Transverse colon (tissue), 4 donors: Measurements from ENCODE around the gene GNG7. TPM values are rescaled to one million over a fixed set of nuclear protein-coding genes. Genes with fewer than 3 reads are reported as not detected.
A peak's percentile ranks its signal among the peaks of the same experiment; 100 is the strongest.

ENCODE experiments used
- DNase-seq: peaks from one replicate; pipeline ENCODE4 v3.0.0-alpha.2; 2019
- H3K27ac ChIP-seq, 4 donors: fragments of 200-600 bp; sonication (generic); 2 replicates each; pipeline ENCODE4 v1.5.1; 2016 to 2018; ENCODE audit warnings: inconsistent platforms in 4 of 4
- H3K27me3 ChIP-seq: fragments of 200-600 bp; sonication (generic); 2 replicates; pipeline ENCODE4 v1.5.1; 2017; ENCODE audit warnings: inconsistent platforms
- H3K36me3 ChIP-seq, 4 donors: fragments of 200-600 bp; sonication (generic); 2 replicates each; pipeline ENCODE4 v1.5.1; 2017 to 2019; ENCODE audit warnings: inconsistent platforms in 4 of 4
- H3K4me1 ChIP-seq, 4 donors: fragments of 200-600 bp; sonication (generic); 2 replicates each; pipeline ENCODE4 v1.5.1; 2017 to 2020; ENCODE audit warnings: inconsistent platforms in 4 of 4
- H3K4me3 ChIP-seq, 4 donors: fragments of 200-600 bp; sonication (generic); 1 replicate in 1 of 4; 2 replicates in 3 of 4; pipeline versions ENCODE4 v1.5.1 to v1.6.1; 2017 to 2019; ENCODE audit warnings: inconsistent platforms in 4 of 4
- H3K9me3 ChIP-seq, 2 donors: fragments of 200-600 bp; sonication (generic); 2 replicates each; pipeline ENCODE4 v1.5.1; 2017 to 2019; ENCODE audit warnings: inconsistent platforms in 2 of 2
- EP300 ChIP-seq: sonication (generic); formaldehyde crosslinking; IDR thresholded peaks from one replicate; pipeline ENCODE4 v1.6.1; 2017; ENCODE audit warnings: antibody characterized with exemption, low read depth
- POLR2A ChIP-seq: fragments of 450-650 bp; IDR thresholded peaks from one replicate; pipeline ENCODE4 v1.6.1; 2016; ENCODE audit warnings: antibody characterized with exemption, mild to moderate bottlenecking, moderate library complexity
- POLR2AphosphoS5 ChIP-seq, 3 donors: sonication (generic); formaldehyde crosslinking; IDR thresholded peaks; one replicate each; pipeline ENCODE4 v1.6.1; 2016; ENCODE audit warnings: antibody characterized with exemption in 3 of 3
- WGBS, 2 donors: methylation state at CpG; one replicate each; pipeline ENCODE4 v1.1.5; 2018; ENCODE audit warnings: low coverage in 1 of 2; 5-methylcytosine and 5-hydroxymethylcytosine counted together
- in situ Hi-C, 4 donors: fragments of 200-750 bp; cut with MboI; loops; one replicate each; pipeline versions ENCODE4 v1.15.0 to v1.15.1; 2017; ENCODE audit warnings: low sequenced_read_pairs in 3 of 4, low pct_ligation_motif_present in 1 of 4, low pct_unique_long_range_greater_than_20kb in 1 of 4
- intact Hi-C: fragments of 100-400 bp; cut with DNase I; formaldehyde crosslinking; loops from one replicate; pipeline ENCODE4 v1.15.1; 2023; ENCODE audit warnings: low total_unique reads
- total RNA-seq, 4 donors: library from RNA; depleted of rRNA; stranded (reverse); fragments of >200 nt; gene quantifications; one replicate each; pipeline ENCODE4 v1.1.0, GENCODE V29; 2016
- TF ChIP-seq, protein P1 (sequence below), 5 experiments: fragments of 200-600 bp in 3 of 5; fragments of 450-650 bp in 2 of 5; sonication (generic) in 3 of 5; IDR thresholded peaks; 1 replicate in 2 of 5; 2 replicates in 3 of 5; pipeline ENCODE4 v1.5.1; 2016 to 2017; ENCODE audit warnings: antibody characterized with exemption in 5 of 5, inconsistent platforms in 3 of 5, mild to moderate bottlenecking in 2 of 5, moderate library complexity in 1 of 5

Gene GNG7
- total RNA-seq, 4 donors from 2014 or later, result 1.6 to 13.1 (median 4.0) TPM

DNA sequence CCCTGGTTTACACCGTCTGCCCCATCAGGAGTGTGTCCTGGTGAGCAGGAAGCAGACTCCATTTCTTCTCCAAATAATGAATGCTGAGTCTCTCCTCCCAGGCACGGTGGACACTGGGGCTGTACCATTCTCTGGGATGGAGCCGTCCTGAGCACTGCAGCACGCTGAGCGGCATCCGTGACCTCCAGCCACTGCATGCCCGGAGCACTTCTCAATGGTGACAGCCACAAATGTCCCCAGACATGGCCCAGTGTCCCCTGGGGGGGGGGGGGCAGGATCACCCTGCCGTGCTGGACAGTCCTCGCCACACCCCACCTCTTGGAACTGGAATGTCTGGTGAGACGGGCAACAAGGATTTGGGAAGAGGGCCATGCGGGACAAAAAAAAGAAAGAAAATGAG, 37.4 kb downstream of the GNG7 start:
- Histone ChIP-seq H3K27me3 (no peaks in the 10 kb centered on the region), H3K4me3 (no peak overlapping the region), H3K4me1 (no peaks in the 10 kb centered on the region), H3K9me3 (no peaks in the 10 kb centered on the region), H3K36me3 (no peaks in the 10 kb centered on the region), H3K27ac (peak overlapping the region in 2 of 4 donors; percentile 31 to 68)
- intact Hi-C loops (no loop called here), in situ Hi-C loops (loop anchor here in 1 of 4 donors (25.0 kb wide), 1 partner anchor 222 kb away; no protein-coding TSS in a partner anchor)
- WGBS, 2 donors, result 90% methylated on average over 11 of the region's 11 CpGs; no CpG with 5 or more reads in 1 of the 2 donors
- DNase-seq, result no peak
- no peak for TF ChIP-seq EP300
- no peak for TF ChIP-seq POLR2AphosphoS5 (IDR thresholded peaks at IDR 0.05)
- TF ChIP-seq POLR2A, result no peak
- TF ChIP-seq, protein P1, sequence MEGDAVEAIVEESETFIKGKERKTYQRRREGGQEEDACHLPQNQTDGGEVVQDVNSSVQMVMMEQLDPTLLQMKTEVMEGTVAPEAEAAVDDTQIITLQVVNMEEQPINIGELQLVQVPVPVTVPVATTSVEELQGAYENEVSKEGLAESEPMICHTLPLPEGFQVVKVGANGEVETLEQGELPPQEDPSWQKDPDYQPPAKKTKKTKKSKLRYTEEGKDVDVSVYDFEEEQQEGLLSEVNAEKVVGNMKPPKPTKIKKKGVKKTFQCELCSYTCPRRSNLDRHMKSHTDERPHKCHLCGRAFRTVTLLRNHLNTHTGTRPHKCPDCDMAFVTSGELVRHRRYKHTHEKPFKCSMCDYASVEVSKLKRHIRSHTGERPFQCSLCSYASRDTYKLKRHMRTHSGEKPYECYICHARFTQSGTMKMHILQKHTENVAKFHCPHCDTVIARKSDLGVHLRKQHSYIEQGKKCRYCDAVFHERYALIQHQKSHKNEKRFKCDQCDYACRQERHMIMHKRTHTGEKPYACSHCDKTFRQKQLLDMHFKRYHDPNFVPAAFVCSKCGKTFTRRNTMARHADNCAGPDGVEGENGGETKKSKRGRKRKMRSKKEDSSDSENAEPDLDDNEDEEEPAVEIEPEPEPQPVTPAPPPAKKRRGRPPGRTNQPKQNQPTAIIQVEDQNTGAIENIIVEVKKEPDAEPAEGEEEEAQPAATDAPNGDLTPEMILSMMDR (IDR thresholded peaks at IDR 0.05), result no peak

DNA sequence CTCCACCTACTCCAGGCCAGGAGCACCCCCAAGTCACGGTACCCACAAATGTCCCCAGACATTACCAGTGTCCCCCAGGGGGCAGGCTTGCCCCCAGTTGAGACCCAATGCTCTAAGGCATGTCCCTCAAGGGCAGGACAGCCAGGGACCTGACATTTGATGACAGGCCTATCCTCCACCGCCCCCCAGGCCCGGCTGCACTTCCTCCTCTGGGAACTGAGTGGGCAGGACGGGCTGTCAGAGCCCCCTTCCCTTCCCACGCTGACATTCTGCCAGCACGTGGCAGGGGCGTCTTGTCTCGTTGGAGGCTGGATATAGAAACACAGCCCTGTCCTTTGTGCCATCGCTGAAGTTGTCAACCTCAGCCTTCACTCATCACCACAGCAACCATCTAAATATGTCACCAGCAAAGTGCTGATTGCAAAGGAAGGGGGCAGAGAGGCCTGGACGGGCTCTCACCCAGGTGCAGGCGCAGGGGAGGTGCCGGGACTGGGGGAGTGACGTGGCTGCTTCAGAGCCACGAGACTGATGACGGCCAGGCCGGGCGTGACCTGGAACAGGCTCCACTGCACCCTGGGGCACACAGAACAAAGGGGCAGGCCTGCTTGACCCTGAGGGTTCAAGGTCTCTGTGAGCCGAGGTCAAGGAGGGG, 38.4 kb downstream of the GNG7 start:
- no peaks in the 10 kb centered on the region for H3K36me3 ChIP-seq
- peak overlapping the region in 2 of 4 donors; percentile 31 to 68 for H3K27ac ChIP-seq
- intact Hi-C loops, result no loop called here
- peak; percentile 80 for DNase-seq
- no peaks in the 10 kb centered on the region for H3K4me1 ChIP-seq
- no peaks in the 10 kb centered on the region for H3K27me3 ChIP-seq
- no peak for TF ChIP-seq POLR2A
- peak in 1 of 3 donors; percentile 24 for TF ChIP-seq POLR2AphosphoS5 (IDR thresholded peaks at IDR 0.05)
- no peaks in the 10 kb centered on the region for H3K9me3 ChIP-seq
- in situ Hi-C loops, result loop anchor here in 1 of 4 donors (25.0 kb wide), 1 partner anchor 223 kb away; no protein-coding TSS in a partner anchor
- 71% methylated on average over 18 of the region's 18 CpGs; no CpG with 5 or more reads in 1 of the 2 donors for WGBS, 2 donors
- no peak overlapping the region for H3K4me3 ChIP-seq

DNA sequence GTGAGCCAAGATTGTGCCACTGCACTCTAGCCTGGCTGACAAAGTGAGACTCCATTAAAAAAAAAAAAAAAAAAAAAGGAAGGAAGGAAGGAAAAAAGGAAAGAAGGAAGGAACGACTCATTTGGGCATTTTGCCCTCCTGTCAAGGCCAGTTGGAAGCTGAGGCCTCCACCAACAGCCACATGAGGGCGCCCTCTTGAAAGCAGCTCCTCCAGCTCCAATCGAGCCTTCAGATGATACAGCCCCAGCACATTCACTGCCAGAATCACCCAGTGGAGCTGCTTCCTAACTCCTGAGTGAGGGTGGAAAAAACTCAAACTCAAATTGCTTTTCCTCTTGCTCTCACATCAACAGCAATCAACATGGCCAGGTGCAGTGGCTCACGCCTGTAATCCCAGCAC, 40.9 kb downstream of the GNG7 start:
- Histone ChIP-seq H3K4me3 (no peak overlapping the region), H3K9me3 (no peaks in the 10 kb centered on the region), H3K4me1 (no peaks in the 10 kb centered on the region), H3K27ac (no peak overlapping the region), H3K36me3 (no peaks in the 10 kb centered on the region), H3K27me3 (no peaks in the 10 kb centered on the region)
- in situ Hi-C loops (loop anchor here in 1 of 4 donors (25.0 kb wide), 1 partner anchor 226 kb away; no protein-coding TSS in a partner anchor), intact Hi-C loops (no loop called here)
- TF ChIP-seq EP300 (no peak), POLR2A (no peak), POLR2AphosphoS5 (IDR thresholded peaks at IDR 0.05) (no peak)
- TF ChIP-seq, protein P1 (IDR thresholded peaks at IDR 0.05), result no peak
- WGBS, 2 donors, result 80 to 88% methylated on average over 1 to 4 of the region's 4 CpGs
- no peak for DNase-seq

DNA sequence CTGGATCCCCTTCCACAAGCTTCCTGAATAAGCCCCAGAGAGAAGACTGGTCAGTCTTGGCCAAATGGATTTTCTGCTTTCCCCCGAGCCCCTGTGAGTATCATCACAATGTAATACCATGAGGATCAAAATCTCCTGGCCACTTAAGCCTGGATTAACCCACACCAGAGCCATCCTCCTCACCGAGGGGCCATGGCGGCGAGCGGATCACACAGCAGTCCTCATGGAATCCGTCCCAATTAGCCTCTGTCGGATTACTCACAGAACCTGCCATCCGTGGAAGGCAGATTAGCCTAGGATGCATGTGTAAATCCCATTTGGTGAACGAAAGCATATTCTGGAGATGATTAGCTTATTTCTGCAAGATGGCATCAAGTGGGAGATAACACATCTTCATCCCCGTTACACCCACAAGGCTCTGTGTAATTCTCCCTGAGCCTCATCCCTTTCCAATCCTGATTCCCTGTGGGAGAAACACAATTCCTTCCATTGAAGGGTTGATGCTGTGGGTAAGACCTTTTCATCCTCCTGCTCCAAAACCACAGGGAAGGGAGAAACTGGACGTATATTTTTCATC, 42.5 kb downstream of the GNG7 start:
- Histone ChIP-seq H3K4me1 (no peaks in the 10 kb centered on the region), H3K27ac (no peak overlapping the region), H3K36me3 (no peaks in the 10 kb centered on the region), H3K4me3 (no peak overlapping the region), H3K9me3 (no peaks in the 10 kb centered on the region), H3K27me3 (no peaks in the 10 kb centered on the region)
- no peak for DNase-seq
- TF ChIP-seq, protein P1 (IDR thresholded peaks at IDR 0.05), result no peak
- TF ChIP-seq POLR2A, result no peak
- no peak for TF ChIP-seq EP300
- TF ChIP-seq POLR2AphosphoS5 (IDR thresholded peaks at IDR 0.05), result no peak
- in situ Hi-C loops (loop anchor here in 1 of 4 donors (25.0 kb wide), 1 partner anchor 227 kb away; no protein-coding TSS in a partner anchor), intact Hi-C loops (no loop called here)
- 81 to 82% methylated on average over 6 to 11 of the region's 11 CpGs for WGBS, 2 donors
